Midbrain (tissue), 1 donor: Measurements from ENCODE around the gene RNF8.
"Not testable (repeated sequence)": the region's sequence is repeated elsewhere in the genome, so short reads cannot be mapped to it uniquely, and the experiment has no call there.

Source experiments
- DNase-seq: peaks from one replicate; lab custom pipeline; 2025; lab: John Stamatoyannopoulos, UW

Gene RNF8

GRCh38 chr6:37321516-37322415 lies 32.0 kb upstream of the RNF8 start:
- DNase-seq: no peak

- DNase-seq: peak; percentile 8
Observed at GRCh38 chr6:37323580-37323979, 30.2 kb upstream of the RNF8 start.

GRCh38 chr6:37324131-37325033 lies 29.4 kb upstream of the RNF8 start:
- DNase-seq: no peak

- DNase-seq: not testable (repeated sequence)
Observed at GRCh38 chr6:37330345-37330744, 23.4 kb upstream of the RNF8 start.

GRCh38 chr6:37331047-37331446 lies 22.7 kb upstream of the RNF8 start:
- DNase-seq: no peak

- DNase-seq: no peak
Observed at GRCh38 chr6:37332894-37333293, 20.9 kb upstream of the RNF8 start.

GRCh38 chr6:37334047-37334446 lies 19.7 kb upstream of the RNF8 start:
- no peak for DNase-seq

- DNase-seq: not testable (repeated sequence)
Observed at GRCh38 chr6:37338317-37338716, 15.5 kb upstream of the RNF8 start.

- no peak for DNase-seq
Observed at GRCh38 chr6:37338745-37339255, 15.0 kb upstream of the RNF8 start.

- no peak for DNase-seq
Observed at GRCh38 chr6:37339741-37340638, 13.8 kb upstream of the RNF8 start.

GRCh38 chr6:37340639-37340943 lies 13.2 kb upstream of the RNF8 start:
- DNase-seq: no peak

- DNase-seq: no peak
Observed at GRCh38 chr6:37343248-37343647, 10.5 kb upstream of the RNF8 start.

GRCh38 chr6:37344308-37344707 lies 9.5 kb upstream of the RNF8 start:
- DNase-seq: no peak

- DNase-seq: not testable (repeated sequence)
Observed at GRCh38 chr6:37345804-37346203, 8.0 kb upstream of the RNF8 start.

GRCh38 chr6:37347177-37347576 lies 6.6 kb upstream of the RNF8 start:
- DNase-seq: no peak

GRCh38 chr6:37347670-37348111 lies 6.1 kb upstream of the RNF8 start:
- DNase-seq: no peak

GRCh38 chr6:37351027-37351426 lies 2.8 kb upstream of the RNF8 start:
- no peak for DNase-seq

- no peak for DNase-seq
Observed at GRCh38 chr6:37352384-37352783, 1.4 kb upstream of the RNF8 start.

- no peak for DNase-seq
Observed at GRCh38 chr6:37354526-37355384, 972 bp downstream of the RNF8 start.

GRCh38 chr6:37357288-37357687 lies 3.5 kb downstream of the RNF8 start:
- no peak for DNase-seq

- DNase-seq: no peak
Observed at GRCh38 chr6:37357860-37358259, 4.1 kb downstream of the RNF8 start.
